ENCODE results near the gene ADH1A.
"Not testable (repeated sequence)": the region's sequence is repeated elsewhere in the genome, so short reads cannot be mapped to it uniquely, and the experiment has no call there.

The ADH1A gene

DNA sequence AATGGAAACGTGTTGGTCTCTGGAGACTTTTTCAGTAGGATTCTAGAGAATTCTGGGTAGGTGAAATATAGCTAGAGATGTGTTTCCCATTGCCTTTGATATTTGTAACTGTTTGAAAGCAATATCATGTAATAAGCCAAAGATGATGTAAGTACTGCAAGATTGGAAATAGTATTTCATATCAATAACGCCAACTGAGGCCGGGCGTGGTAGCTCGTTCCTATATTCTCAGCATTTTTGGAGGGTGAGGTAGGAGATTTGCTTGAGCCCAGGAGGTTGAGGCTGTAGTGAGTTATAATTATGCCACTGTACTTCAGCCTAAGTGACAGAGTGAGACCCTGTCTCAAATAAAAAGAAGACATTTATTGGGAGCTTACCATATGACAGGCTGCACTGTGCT is 9.5 kb downstream of the ADH1A start:
- DNase-seq (no peak), ATAC-seq (no peak)

DNA sequence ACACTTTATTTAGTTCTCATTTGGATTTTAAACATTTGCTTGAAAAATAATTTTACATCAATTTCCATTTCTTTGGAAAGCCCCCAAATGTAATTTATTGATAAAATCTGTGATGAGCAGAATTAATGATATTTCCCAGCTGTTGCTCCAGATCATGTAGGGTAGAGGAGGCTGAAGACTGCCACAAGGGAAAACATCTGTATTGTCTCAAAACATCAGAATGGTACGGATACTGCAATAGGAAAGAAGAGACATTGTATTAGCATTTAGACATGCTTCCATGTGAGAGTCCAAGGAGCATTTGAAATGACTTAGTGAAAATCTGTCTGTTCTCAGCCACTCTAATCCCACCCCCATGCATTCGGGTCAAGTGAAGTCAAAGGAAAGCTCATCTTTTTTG is 14.4 kb downstream of the ADH1A start:
- DNase-seq, result no peak
- no peak for ATAC-seq

DNA sequence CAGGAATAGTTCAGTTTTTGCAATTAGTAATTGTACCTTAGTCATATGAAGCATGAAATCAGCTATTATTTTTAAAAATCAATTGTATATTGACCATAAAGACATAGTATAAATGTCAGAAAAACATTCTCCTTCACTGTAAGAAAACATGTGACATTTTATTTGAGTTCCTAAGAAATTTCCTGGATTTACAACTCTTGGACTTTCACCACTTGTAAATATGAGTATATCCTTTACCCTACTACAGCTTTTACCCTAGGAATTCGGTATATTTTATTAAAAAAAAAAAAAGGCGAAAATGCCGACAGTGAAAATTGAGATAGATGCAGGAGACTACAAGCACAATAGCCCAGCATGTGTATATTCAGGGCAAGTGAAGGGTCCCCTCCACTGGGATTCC is 14.9 kb downstream of the ADH1A start:
- ATAC-seq (no peak), DNase-seq (no peak)

DNA sequence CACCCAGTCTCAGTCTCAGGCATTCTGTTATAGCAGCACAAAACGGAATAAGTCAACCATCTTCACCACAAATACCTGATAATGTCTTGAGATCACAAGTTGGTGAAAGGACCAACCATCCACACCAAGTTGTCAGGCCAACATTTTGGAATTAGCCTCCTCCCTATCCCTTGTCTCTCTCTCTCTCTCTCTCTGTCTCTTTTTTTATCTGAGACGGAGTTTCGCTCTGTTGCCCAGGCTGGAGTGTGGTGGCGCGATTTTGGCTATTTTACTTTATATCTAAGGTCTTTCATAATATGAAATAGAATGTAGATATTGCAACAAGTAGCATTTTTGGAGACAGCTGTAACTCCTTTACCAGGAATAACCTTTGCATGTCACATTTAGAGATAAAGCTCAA is 15.7 kb downstream of the ADH1A start:
- ATAC-seq (no peak), DNase-seq (no peak)

DNA sequence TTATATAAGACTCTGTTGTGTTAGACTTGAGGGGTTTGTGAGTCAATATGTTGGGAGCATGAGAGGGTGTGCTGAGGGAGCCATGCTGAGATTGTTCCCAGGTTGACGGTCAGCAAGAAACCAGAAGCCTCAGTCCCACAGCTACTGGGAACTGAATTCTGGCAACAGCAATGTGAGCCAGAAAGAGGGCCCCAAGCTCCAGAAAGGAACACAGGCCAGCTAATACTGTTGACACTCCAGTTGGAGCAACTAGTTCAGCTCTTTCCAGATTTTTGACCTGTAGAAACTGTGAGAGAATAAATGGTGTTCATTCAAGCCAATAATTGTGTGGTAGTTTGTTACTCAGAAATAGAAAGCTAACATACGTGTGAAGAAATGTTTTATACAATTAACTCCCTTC is 17.1 kb downstream of the ADH1A start:
- DNase-seq (no peak), ATAC-seq (no peak)

DNA sequence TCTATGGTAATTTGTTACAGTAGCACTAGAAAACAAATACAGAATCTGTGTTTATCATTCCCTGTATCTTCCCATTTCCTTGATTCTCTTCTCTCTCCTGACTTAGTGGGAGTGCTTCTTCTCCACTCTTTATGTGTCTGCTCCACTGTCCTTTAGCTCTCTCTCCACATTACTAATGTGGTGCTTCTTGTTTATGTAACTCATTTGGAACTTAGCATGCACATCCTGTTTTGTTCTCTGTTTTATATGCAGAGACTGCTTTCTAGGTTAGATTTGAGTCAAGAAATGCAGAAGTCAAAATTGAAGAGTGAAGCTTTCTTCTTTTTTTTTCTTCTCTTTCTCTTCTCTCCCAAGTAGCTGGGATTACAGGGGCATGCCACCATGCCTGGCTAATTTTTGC is 25.9 kb downstream of the ADH1A start:
- ATAC-seq (no peak), DNase-seq (no peak)

DNA sequence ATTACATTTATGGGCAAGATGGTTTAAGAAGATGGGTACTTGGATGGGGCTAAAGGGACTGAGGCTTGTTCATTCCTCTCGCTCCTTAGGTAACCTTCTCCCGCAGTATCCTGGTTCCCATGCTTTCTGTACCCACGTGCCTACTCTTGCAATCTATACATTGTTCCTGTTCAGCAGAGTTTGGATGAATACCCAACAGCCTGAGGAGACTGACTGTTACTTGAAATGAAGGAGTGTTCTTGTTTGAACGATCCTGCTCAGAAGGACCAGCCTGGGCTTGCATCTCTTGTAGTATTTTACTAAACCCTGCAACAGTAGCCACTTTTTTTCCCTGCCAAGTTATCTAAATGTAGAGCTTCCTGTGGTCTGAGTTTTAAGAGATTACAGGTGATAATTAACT is 38.0 kb downstream of the ADH1A start:
- DNase-seq, result no peak
- ATAC-seq, result no peak

DNA sequence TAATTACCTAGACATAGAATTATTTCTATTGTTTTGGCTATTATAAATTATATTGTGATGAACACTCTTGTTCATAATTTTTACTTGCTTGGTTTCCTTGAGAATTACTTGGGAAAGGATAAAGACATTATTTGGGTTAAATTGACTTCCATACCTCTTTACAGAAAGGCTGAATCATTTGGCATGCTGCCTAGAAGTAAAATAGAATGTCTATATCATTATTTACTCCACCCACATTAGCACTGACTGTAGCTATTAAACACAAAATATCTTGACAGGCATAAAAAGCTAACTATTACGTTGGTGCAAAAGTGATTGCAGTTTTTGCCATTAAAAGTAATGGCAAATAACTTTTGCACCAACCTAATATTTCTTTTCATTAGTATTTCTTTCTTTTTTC is 42.1 kb downstream of the ADH1A start:
- ATAC-seq (no peak), DNase-seq (no peak)

DNA sequence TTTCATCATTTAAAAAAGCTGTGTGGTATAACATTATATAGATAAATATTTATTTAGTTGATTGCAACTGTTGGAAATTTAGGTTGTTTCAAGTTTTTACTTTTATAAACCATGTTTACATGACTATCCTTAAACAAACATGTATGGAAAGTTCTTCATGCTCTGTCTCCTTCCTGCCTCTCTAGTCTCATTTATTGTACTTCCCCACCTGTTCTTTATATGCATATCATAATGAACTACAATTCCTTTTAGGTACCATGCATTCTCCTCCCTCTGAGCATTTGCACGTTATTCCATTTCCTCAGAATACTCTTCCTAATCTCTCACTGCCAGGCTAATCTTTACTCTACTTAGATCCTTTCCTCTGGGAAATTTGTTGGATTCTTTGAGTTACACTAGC is 54.8 kb downstream of the ADH1A start:
- no peak for ATAC-seq
- DNase-seq, result no peak

DNA sequence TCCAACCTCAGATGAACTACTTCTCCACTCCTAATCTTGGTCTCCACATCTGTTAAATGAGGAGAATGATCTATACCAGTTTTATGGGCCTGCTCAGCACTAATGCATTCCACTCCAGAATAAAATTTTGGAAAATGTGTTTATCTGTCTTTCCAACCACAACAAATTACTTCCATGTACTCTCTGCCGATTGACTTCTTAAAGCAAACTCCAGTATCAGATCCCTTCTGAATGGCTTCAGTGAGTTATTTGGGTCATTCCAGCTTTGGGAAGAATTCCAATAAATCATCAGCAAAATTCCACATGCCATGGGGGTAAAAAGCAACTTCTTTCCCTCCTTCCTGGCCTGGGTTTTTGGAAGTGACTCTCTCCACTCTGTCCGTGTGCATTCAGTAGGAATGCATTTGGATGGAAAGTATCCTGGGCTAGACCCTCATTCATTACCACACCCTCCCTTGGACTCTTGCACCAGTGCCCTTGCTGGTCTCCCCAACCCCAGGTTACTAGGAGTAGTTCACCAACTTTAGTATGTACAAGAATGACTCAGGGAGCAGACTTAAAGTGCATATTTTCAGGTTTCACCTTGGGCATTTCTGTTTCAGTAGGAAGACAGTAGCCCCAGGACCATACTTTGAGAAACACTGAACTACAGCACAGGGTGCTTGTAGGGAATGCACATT is 56.3 kb downstream of the ADH1A start:
- ATAC-seq (no peak), DNase-seq (no peak)

DNA sequence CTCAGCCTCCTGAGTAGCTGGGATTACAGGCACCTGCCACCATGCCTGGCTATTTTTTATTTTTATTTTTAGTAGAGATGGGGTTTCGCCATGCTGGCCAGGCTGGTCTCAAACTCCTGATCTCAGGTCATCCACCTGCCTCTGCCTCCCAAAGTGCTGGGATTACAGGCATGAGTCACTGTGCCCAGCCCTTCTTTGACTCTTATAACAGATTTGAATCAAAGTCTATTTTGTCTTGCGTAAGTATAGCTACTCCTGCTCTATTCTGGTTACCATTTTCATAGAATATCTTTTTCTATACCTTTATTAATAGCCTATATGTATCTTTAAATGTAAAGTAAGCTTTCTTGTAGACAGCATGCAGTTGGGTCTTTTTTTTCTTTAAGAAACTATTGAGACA is 57.4 kb downstream of the ADH1A start:
- not testable (repeated sequence) for DNase-seq, ATAC-seq

DNA sequence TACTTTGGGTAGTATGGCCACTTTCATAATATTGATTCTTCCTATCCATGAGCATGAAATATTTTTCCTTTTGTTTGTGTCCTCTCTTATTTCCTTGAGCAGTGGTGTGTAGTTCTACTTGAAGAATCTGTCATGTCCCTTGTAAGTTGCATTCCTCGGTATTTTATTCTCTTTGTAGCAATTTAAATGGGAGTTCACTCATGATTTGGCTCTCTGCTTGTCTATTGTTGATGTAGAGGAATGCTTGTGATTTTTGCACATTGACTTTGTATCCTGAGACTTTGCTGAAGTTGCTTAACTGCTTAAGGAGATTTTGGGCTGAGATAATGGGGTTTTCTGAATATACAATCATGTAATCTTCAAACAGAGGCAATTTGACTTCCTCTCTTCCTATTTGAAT is 62.1 kb downstream of the ADH1A start:
- not testable (repeated sequence) for ATAC-seq, DNase-seq

DNA sequence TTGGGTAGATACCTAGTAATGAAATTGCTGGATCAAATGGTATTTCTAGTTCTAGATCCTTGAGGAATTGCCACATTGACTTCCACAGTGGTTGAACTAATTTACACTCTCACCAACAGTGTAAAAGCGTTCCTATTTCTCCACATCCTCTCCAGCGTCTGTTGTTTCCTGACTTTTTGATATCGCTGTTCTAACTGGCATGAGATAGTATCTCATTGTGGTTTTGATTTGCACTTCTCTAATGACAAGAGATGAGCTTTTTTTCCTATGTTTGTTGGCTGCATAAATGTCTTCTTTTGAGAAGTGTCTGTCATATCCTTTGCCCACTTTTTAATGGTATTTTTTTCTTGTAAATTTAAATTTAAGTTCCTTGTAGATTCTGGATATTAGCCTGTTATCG is 63.1 kb downstream of the ADH1A start:
- ATAC-seq, DNase-seq: not testable (repeated sequence)
